K562 (cell line): ENCODE measurements around the gene ENTREP3. TPM values are rescaled to one million over a fixed set of nuclear protein-coding genes. Genes with fewer than 3 reads are reported as not detected.

Source experiments
- BRD9 ChIP-seq: fragments of 450-650 bp; IDR thresholded peaks from 2 replicates; pipeline ENCODE4 v1.6.1; 2018; ENCODE audit warnings: low read depth; ENCODE audit not compliant: partially characterized antibody
- C11orf30 ChIP-seq: fragments of 450-650 bp; IDR thresholded peaks from 2 replicates; pipeline ENCODE4 v1.6.1; 2016; ENCODE audit warnings: low read depth, mild to moderate bottlenecking
- FOXJ3 ChIP-seq: sonication (generic); formaldehyde crosslinking; IDR thresholded peaks from 2 replicates; pipeline ENCODE4 v1.4.0; 2020; ENCODE audit warnings: mild to moderate bottlenecking, missing genetic modification reagents
- HNRNPLL ChIP-seq: fragments of 200-400 bp; formaldehyde crosslinking; IDR thresholded peaks from 2 replicates; pipeline ENCODE4 v1.6.1; 2017; ENCODE audit warnings: low read length, low read depth, mild to moderate bottlenecking; ENCODE audit not compliant: poor library complexity, severe bottlenecking
- MED1 ChIP-seq: sonication (generic); formaldehyde crosslinking; IDR thresholded peaks from 2 replicates; pipeline ENCODE4 v1.8.1; 2023; ENCODE audit warnings: missing genetic modification reagents, borderline replicate concordance
- TEAD2 ChIP-seq: fragments of 450-650 bp; IDR thresholded peaks from 2 replicates; pipeline ENCODE4 v1.6.1; 2016; ENCODE audit warnings: missing genetic modification characterization, control low read depth, missing compliant biosample characterization
- ZFP1 ChIP-seq: fragments of 450-650 bp; formaldehyde crosslinking; IDR thresholded peaks from 2 replicates; pipeline ENCODE4 v1.4.0; 2020; ENCODE audit warnings: mild to moderate bottlenecking, mixed read lengths
- ZNF316 ChIP-seq: fragments of 450-650 bp; IDR thresholded peaks from 2 replicates; pipeline ENCODE4 v1.6.1; 2016
- ZNF695 ChIP-seq: fragments of 450-650 bp; formaldehyde crosslinking; IDR thresholded peaks from 2 replicates; pipeline ENCODE4 v1.4.0; 2020; ENCODE audit warnings: mild to moderate bottlenecking, moderate library complexity
- ZSCAN32 ChIP-seq: fragments of 450-650 bp; formaldehyde crosslinking; IDR thresholded peaks from 2 replicates; pipeline ENCODE4 v1.4.0; 2020; ENCODE audit warnings: mild to moderate bottlenecking, moderate library complexity
- polyA plus RNA-seq, 8 experiments: library from polyadenylated mRNA; depleted of rRNA in 4 of 8; stranded (reverse) in 5 of 8; unstranded in 3 of 8; fragments of >200 nt; fragmentation: Nextera tagmentation in 2 of 8; fragmentation: Illumina TruSeq in 1 of 8; extraction: Ambion mirVana in 2 of 8; extraction: Trizol in 1 of 8; gene quantifications; 2 replicates each; pipeline versions ENCODE4 v1.2.1 to v1.2.3, GENCODE V29; 2011 to 2014; ENCODE audit warnings: inconsistent platforms in 1 of 8, missing spikeins in 1 of 8
- total RNA-seq, 7 experiments: library from RNA; depleted of rRNA in 6 of 7; stranded (reverse); fragments of >200 nt in 6 of 7; fragmentation: Illumina TruSeq in 2 of 7; extraction: Trizol in 2 of 7; gene quantifications; 2 replicates each; pipeline versions ENCODE4 v1.2.1 to v1.2.3, GENCODE V29; 2011 to 2021; ENCODE audit warnings: low replicate concordance in 1 of 7
- TF ChIP-seq, protein P1 (sequence below): sonication (generic); formaldehyde crosslinking; IDR thresholded peaks from 2 replicates; pipeline ENCODE4 v1.8.1; 2023; ENCODE audit warnings: missing genetic modification reagents, mild to moderate bottlenecking, borderline replicate concordance
- TF ChIP-seq, protein P2 (sequence below): fragments of 450-650 bp; IDR thresholded peaks from 2 replicates; pipeline ENCODE4 v1.6.1; 2016
- TF ChIP-seq, protein P3 (sequence below), 3 experiments: fragments of 200-800 bp in 1 of 3; fragments of 250-450 bp in 1 of 3; fragments of 450-650 bp in 1 of 3; sonication (Bioruptor Pico) in 1 of 3; sonication (Bioruptor generic) in 1 of 3; formaldehyde crosslinking in 1 of 3; IDR thresholded peaks; 2 replicates each; pipeline versions ENCODE4 v1.6.1 to v1.8.0; 2016 to 2022; ENCODE audit warnings: mild to moderate bottlenecking in 2 of 3, missing genetic modification characterization in 2 of 3, missing compliant biosample characterization in 1 of 3, moderate library complexity in 1 of 3
- TF ChIP-seq, protein P4 (sequence below): sonication (generic); formaldehyde crosslinking; IDR thresholded peaks from 2 replicates; pipeline ENCODE4 v1.8.0; 2022; ENCODE audit warnings: mild to moderate bottlenecking, missing genetic modification reagents, borderline replicate concordance

ENTREP3 gene
- total and polyA plus RNA-seq, 9 of the 15 experiments (the other 6 are each of a cell fraction or from before 2014, with no cell fraction given) = 1.9 to 41.8 (median 5.9) TPM

DNA sequence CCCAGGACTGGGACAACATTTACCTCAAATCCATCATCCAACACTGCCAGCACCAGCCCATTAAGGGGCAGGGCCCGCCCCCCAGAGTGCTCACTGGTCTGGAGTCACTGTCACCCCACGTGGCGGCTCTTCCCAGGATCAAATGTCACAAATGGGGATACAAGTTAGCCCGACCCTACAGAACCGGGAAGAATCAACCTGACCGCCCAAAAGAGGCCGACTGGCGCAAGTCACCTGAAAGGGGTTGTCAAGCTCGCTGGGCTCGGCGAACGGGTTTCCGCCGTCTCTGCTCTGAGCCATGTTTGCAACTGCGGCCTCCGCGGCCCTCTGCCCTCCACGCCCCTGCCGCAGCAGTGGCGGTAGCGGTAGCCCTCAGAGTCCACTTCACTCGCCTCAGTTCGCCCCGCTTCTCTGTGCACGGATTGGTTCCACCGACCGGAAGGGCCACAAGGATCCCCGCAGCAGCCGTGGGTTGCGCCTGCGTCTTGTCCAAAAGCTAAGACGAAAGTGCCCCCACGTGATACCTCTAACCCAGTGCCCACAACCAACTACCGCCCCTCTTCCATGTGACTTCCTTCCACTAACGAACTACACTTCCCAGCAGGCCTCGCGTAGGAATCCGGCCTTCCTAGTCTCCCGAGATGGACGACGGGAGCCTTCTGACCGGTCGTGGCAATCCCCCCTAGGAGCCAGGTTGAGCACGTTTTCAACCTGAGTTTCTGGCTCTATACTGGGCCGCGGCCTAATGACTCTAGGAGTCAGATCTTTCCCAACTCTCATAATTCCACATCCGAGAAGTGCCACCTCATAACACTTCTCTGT is 6.8 kb upstream of the ENTREP3 start, which contains the start of gene SCAMP3 (continued):
- TF ChIP-seq, protein P1, sequence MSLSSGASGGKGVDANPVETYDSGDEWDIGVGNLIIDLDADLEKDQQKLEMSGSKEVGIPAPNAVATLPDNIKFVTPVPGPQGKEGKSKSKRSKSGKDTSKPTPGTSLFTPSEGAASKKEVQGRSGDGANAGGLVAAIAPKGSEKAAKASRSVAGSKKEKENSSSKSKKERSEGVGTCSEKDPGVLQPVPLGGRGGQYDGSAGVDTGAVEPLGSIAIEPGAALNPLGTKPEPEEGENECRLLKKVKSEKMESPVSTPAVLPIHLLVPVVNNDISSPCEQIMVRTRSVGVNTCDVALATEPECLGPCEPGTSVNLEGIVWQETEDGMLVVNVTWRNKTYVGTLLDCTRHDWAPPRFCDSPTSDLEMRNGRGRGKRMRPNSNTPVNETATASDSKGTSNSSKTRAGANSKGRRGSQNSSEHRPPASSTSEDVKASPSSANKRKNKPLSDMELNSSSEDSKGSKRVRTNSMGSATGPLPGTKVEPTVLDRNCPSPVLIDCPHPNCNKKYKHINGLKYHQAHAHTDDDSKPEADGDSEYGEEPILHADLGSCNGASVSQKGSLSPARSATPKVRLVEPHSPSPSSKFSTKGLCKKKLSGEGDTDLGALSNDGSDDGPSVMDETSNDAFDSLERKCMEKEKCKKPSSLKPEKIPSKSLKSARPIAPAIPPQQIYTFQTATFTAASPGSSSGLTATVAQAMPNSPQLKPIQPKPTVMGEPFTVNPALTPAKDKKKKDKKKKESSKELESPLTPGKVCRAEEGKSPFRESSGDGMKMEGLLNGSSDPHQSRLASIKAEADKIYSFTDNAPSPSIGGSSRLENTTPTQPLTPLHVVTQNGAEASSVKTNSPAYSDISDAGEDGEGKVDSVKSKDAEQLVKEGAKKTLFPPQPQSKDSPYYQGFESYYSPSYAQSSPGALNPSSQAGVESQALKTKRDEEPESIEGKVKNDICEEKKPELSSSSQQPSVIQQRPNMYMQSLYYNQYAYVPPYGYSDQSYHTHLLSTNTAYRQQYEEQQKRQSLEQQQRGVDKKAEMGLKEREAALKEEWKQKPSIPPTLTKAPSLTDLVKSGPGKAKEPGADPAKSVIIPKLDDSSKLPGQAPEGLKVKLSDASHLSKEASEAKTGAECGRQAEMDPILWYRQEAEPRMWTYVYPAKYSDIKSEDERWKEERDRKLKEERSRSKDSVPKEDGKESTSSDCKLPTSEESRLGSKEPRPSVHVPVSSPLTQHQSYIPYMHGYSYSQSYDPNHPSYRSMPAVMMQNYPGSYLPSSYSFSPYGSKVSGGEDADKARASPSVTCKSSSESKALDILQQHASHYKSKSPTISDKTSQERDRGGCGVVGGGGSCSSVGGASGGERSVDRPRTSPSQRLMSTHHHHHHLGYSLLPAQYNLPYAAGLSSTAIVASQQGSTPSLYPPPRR (CRISPR knock-in tag) = no peak
- TF ChIP-seq ZSCAN32 (CRISPR knock-in tag) (peak; percentile 49), C11orf30 (peak; percentile 38), BRD9 (no peak), ZNF316 (no peak), FOXJ3 (CRISPR knock-in tag) (no peak), MED1 (CRISPR knock-in tag) (no peak), HNRNPLL (peak; percentile 79), ZFP1 (CRISPR knock-in tag) (peak; percentile 76), ZNF695 (CRISPR knock-in tag) (0 out of 2 replicates have a peak, but pooled peaks have one; percentile 20), TEAD2 (no peak)
- TF ChIP-seq, protein P2, sequence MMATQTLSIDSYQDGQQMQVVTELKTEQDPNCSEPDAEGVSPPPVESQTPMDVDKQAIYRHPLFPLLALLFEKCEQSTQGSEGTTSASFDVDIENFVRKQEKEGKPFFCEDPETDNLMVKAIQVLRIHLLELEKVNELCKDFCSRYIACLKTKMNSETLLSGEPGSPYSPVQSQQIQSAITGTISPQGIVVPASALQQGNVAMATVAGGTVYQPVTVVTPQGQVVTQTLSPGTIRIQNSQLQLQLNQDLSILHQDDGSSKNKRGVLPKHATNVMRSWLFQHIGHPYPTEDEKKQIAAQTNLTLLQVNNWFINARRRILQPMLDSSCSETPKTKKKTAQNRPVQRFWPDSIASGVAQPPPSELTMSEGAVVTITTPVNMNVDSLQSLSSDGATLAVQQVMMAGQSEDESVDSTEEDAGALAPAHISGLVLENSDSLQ = 0 out of 2 replicates have a peak, but pooled peaks have one; percentile 16
- TF ChIP-seq, protein P3, sequence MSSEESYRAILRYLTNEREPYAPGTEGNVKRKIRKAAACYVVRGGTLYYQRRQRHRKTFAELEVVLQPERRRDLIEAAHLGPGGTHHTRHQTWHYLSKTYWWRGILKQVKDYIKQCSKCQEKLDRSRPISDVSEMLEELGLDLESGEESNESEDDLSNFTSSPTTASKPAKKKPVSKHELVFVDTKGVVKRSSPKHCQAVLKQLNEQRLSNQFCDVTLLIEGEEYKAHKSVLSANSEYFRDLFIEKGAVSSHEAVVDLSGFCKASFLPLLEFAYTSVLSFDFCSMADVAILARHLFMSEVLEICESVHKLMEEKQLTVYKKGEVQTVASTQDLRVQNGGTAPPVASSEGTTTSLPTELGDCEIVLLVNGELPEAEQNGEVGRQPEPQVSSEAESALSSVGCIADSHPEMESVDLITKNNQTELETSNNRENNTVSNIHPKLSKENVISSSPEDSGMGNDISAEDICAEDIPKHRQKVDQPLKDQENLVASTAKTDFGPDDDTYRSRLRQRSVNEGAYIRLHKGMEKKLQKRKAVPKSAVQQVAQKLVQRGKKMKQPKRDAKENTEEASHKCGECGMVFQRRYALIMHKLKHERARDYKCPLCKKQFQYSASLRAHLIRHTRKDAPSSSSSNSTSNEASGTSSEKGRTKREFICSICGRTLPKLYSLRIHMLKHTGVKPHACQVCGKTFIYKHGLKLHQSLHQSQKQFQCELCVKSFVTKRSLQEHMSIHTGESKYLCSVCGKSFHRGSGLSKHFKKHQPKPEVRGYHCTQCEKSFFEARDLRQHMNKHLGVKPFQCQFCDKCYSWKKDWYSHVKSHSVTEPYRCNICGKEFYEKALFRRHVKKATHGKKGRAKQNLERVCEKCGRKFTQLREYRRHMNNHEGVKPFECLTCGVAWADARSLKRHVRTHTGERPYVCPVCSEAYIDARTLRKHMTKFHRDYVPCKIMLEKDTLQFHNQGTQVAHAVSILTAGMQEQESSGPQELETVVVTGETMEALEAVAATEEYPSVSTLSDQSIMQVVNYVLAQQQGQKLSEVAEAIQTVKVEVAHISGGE (CRISPR knock-in tag; IDR thresholded peaks at IDR 0.05) = peak in 1 of 3 experiments; percentile 63; a peak in 2 of 6 replicates
- TF ChIP-seq, protein P4, sequence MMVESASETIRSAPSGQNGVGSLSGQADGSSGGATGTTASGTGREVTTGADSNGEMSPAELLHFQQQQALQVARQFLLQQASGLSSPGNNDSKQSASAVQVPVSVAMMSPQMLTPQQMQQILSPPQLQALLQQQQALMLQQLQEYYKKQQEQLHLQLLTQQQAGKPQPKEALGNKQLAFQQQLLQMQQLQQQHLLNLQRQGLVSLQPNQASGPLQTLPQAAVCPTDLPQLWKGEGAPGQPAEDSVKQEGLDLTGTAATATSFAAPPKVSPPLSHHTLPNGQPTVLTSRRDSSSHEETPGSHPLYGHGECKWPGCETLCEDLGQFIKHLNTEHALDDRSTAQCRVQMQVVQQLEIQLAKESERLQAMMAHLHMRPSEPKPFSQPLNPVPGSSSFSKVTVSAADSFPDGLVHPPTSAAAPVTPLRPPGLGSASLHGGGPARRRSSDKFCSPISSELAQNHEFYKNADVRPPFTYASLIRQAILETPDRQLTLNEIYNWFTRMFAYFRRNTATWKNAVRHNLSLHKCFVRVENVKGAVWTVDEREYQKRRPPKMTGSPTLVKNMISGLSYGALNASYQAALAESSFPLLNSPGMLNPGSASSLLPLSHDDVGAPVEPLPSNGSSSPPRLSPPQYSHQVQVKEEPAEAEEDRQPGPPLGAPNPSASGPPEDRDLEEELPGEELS (CRISPR knock-in tag) = no peak
